ACC112 (cell line): ENCODE measurements around the gene SLC6A9.

ENCODE experiments used
- H2AFZ ChIP-seq: fragments of 200-600 bp; sonication (generic); one replicate; pipeline ENCODE4 v1.6.0; 2017; ENCODE audit warnings: antibody characterized with exemption, low read length; ENCODE audit not compliant: unreplicated experiment
- H3K27ac ChIP-seq: fragments of 200-600 bp; sonication (generic); 2 replicates; pipeline ENCODE4 v1.5.1; 2014; ENCODE audit warnings: low read depth, mild to moderate bottlenecking, antibody characterized with exemption, low read length, moderate library complexity
- H3K27me3 ChIP-seq: fragments of 200-600 bp; sonication (generic); 2 replicates; pipeline ENCODE4 v1.6.1; 2014; ENCODE audit warnings: mild to moderate bottlenecking, antibody characterized with exemption, low read length, moderate library complexity, mixed read lengths; ENCODE audit not compliant: insufficient read depth
- H3K36me3 ChIP-seq: fragments of 200-600 bp; sonication (generic); 2 replicates; pipeline ENCODE4 v1.6.1; 2016; ENCODE audit warnings: mild to moderate bottlenecking, antibody characterized with exemption, low read length, moderate library complexity, mixed read lengths; ENCODE audit not compliant: insufficient read depth
- H3K4me1 ChIP-seq: fragments of 200-600 bp; sonication (generic); one replicate; pipeline ENCODE4 v1.6.1; 2016; ENCODE audit warnings: low read length, mixed read lengths; ENCODE audit not compliant: insufficient read depth, unreplicated experiment, control insufficient read depth
- H3K4me3 ChIP-seq: fragments of 200-600 bp; sonication (generic); 2 replicates; pipeline ENCODE4 v1.5.1; 2014; ENCODE audit warnings: mild to moderate bottlenecking, low read depth, low read length
- H3K79me2 ChIP-seq: fragments of 200-600 bp; sonication (generic); one replicate; pipeline ENCODE4 v1.6.0; 2016; ENCODE audit warnings: low read length; ENCODE audit not compliant: control insufficient read depth, unreplicated experiment, insufficient read depth

Gene SLC6A9

DNA sequence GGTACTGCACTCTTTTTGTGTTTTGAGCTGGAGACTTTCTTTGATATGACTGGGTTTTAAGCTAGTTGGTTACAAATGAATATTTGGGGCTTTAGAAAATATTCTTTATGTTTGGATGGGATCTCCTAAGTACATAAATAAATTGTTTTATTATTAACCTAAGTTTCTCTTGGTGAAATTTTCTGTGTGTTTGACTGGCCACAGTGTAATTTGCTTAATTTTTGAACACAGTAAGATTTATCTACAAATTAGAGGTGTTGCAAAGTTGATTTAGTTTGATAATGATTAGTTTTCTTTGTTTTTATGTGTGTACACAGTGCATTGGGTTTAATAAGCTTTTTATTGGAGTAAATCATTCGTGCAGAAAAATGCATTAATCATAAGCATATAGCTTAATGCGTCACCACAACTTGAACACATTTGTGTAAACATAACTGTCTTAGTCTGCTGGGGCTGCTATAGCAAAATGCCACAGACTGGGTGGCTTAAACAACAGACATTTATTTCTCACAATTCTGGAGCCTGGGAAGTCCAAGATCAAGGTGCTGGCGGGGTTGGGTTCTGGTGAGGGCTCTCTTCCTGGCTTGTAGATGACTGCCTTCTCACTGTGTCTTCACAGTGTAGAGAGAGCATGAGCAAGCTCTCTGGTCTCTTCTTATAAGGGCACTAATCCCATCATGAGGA, 17.4 kb upstream of the SLC6A9 start:
- no peaks in the 10 kb centered on the region for H3K36me3 ChIP-seq
- H3K4me1 ChIP-seq, result peaks cover 44% of the 10 kb centered on the region
- peak overlapping the region; percentile 73 for H3K4me3 ChIP-seq
- H3K27ac ChIP-seq, result peak overlapping the region; percentile 99
- H3K79me2 ChIP-seq, result no peaks in the 10 kb centered on the region
- no peak overlapping the region for H2AFZ ChIP-seq
- H3K27me3 ChIP-seq, result no peaks in the 10 kb centered on the region

DNA sequence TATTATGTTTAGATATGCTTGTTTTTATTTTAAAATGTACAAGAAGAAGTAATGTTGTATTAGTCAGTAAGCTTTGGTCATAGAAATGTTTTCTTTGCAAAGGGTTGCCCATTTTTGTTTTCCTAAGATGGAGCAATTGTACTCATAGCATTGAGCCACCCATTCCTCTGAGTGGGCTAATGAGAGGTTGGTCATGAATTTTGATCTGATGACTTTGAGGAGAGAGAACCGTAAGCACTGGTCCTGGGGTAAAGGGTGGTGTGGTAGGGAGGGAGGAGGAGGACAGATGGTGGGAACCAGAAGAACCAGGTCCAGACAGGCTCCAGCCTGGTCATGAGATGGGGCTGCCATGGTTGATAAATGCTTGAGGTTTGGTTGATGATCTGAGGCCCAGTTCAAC, 15.9 kb upstream of the SLC6A9 start:
- no peaks in the 10 kb centered on the region for H3K79me2 ChIP-seq
- H3K27me3 ChIP-seq, result no peaks in the 10 kb centered on the region
- peaks cover 52% of the 10 kb centered on the region for H3K4me1 ChIP-seq
- peak overlapping the region; percentile 73 for H2AFZ ChIP-seq
- H3K4me3 ChIP-seq, result peak overlapping the region; percentile 10; the same call in 1 of the 2 replicates
- no peaks in the 10 kb centered on the region for H3K36me3 ChIP-seq
- peak overlapping the region; percentile 99 for H3K27ac ChIP-seq

DNA sequence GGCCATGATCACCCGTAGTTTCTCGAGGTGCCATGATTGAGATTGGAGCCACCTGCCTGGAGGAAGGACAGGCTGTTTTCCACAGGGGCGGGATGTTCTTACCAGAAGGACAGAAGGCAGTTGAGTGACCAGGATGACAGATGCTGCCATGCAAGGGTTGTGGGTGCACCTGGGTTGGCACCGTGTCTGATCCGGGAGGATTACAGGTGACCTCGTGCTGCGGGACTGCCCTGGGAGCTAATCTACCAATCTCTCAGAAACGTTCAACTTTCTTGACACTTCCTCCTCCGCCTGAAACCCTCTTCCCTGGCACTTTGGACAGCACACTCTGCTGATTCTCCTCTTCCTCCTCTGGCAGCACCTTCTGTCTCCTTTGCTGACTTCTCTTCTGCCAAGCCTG, 13.8 kb upstream of the SLC6A9 start:
- H3K27ac ChIP-seq, result no peak overlapping the region
- H3K4me1 ChIP-seq, result peaks cover 59% of the 10 kb centered on the region

DNA sequence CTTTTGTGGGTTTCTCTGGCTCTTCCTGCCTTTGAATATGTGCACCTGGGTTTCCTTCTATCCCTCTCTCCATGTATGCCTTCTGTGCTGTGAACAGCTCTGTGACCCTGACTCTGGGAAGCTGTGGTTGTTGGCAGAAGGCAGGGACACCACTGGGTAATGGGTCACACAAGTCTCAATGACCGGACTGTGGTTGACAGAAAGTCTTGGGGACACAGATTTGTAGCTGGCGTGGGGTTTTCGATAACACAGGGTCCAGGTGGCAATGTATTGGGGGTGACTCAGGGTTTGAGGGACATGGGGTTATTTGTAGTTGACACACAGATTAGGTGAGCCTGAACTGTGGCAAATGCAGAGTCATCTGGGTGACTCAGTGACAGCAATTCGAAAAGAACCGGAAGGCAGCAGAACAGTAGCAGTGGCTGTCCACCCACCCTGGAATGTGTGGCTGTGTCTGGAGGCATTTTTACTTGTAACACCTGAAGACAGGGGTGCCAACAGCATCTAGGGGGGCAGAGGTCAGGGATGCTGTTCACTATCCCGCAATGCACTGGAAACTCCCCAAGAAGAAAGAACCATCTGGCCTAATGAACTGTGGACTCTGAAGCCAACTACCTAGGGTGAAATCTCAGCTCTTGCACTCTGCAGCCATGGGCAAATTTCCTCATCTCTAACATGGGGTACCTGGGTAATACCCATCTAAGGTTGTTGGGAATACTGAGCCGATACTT, 13.0 kb upstream of the SLC6A9 start:
- Histone ChIP-seq H3K79me2 (no peaks in the 10 kb centered on the region), H3K4me1 (peaks cover 59% of the 10 kb centered on the region), H3K27ac (no peak overlapping the region; the same call in 1 of the 2 replicates), H2AFZ (no peak overlapping the region), H3K4me3 (no peak overlapping the region), H3K27me3 (no peaks in the 10 kb centered on the region), H3K36me3 (no peaks in the 10 kb centered on the region)

More for the DNA sequence above, 13.8 kb upstream of the SLC6A9 start:
- H3K36me3 ChIP-seq, result no peaks in the 10 kb centered on the region
- H3K4me3 ChIP-seq, result no peak overlapping the region
- H2AFZ ChIP-seq, result no peak overlapping the region
- no peaks in the 10 kb centered on the region for H3K79me2 ChIP-seq
- no peaks in the 10 kb centered on the region for H3K27me3 ChIP-seq

DNA sequence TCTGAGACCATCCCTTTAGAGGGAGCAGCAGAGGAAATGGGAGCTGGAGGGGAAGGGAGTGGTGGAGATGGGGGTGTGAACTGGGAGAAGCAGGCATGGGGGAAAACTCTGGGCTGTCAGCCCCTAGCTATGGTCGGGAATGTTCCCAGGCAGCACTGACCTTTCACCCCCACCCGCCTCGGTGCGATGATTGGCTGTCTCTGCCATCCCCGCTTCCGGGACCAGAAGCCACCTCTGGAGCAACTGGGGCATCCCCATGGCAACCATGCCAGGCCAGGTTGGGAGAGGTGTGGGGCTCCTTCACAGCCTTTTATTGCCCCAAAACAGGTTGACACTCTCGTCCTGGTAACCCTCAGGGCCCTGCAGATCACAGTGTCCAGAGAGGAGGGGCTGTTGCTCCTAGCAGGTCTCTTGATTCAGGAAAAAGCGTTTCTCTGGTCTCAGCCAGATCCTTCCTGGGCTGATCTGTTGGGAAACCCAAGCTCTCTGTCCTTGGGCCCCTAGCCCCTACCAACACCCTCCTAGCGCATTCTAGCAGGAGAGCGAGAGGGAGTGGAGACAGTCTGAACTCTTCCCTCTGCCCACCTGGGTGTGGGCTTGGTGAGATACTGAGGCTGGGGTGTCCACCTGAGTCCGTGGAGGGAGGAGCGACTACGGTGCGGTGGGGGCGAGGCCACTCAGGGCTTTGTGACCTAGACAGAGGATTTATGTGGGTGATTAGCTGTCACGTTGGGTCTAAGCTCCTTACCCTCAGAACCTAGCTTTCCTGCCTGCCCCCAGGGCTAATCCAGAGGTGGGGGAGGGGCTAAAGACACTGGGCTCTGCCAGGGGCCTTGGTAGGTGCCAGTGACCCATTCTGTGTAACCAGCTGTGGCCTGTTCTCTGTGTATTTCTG, 12.2 kb upstream of the SLC6A9 start:
- no peaks in the 10 kb centered on the region for H3K79me2 ChIP-seq
- no peak overlapping the region for H2AFZ ChIP-seq
- no peaks in the 10 kb centered on the region for H3K36me3 ChIP-seq
- peaks cover 60% of the 10 kb centered on the region for H3K4me1 ChIP-seq
- H3K27ac ChIP-seq, result no peak overlapping the region; the same call in 1 of the 2 replicates
- no peaks in the 10 kb centered on the region for H3K27me3 ChIP-seq
- H3K4me3 ChIP-seq, result no peak overlapping the region

DNA sequence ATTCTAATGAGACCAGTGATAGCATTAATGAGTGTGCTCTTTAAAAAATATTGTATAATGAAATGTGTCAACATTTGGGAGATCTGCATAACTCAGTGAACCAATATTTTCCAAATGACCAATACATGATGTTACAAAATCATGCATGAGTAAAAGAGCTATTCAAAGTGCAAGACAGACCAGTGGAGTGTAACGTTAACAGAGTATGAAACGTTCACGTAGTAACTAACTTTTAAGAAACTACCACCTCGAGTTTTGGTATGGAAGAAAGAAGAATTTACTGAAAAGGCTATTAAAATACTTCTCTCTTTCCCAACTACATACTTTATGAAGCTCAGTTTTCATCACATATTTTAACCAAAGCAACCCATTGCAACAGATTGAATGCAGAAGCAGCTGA, 9.6 kb upstream of the SLC6A9 start:
- Histone ChIP-seq H2AFZ (no peak overlapping the region), H3K27ac (peak overlapping the region; percentile 95), H3K4me3 (0 out of 2 replicates have a peak overlapping the region, but pooled peaks have one; percentile 29), H3K36me3 (no peaks in the 10 kb centered on the region), H3K4me1 (peaks cover 65% of the 10 kb centered on the region), H3K27me3 (no peaks in the 10 kb centered on the region), H3K79me2 (no peaks in the 10 kb centered on the region)

DNA sequence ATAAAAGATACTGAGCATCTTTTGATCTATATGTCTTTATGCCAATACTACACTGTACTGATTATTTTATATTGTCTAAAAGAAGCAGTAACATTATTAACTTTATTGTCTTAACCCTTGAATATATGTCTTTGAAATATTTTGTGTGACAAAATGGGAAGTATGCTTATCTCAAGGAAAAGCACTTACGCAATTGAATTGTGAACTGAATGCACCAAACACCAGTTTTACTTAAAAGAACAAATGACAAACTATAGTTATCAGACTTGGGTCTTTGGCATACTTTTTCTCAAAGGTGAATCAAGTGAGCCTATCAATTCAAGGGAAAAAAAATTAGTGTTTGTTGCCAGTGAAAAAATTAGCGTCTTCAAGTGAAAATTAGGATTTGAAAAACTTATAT, 9.2 kb upstream of the SLC6A9 start:
- peak overlapping the region; percentile 29; the same call in 1 of the 2 replicates for H3K4me3 ChIP-seq
- H3K36me3 ChIP-seq, result no peaks in the 10 kb centered on the region
- no peaks in the 10 kb centered on the region for H3K27me3 ChIP-seq
- H2AFZ ChIP-seq, result no peak overlapping the region
- peaks cover 70% of the 10 kb centered on the region for H3K4me1 ChIP-seq
- H3K27ac ChIP-seq, result peak overlapping the region; percentile 95
- H3K79me2 ChIP-seq, result no peaks in the 10 kb centered on the region

DNA sequence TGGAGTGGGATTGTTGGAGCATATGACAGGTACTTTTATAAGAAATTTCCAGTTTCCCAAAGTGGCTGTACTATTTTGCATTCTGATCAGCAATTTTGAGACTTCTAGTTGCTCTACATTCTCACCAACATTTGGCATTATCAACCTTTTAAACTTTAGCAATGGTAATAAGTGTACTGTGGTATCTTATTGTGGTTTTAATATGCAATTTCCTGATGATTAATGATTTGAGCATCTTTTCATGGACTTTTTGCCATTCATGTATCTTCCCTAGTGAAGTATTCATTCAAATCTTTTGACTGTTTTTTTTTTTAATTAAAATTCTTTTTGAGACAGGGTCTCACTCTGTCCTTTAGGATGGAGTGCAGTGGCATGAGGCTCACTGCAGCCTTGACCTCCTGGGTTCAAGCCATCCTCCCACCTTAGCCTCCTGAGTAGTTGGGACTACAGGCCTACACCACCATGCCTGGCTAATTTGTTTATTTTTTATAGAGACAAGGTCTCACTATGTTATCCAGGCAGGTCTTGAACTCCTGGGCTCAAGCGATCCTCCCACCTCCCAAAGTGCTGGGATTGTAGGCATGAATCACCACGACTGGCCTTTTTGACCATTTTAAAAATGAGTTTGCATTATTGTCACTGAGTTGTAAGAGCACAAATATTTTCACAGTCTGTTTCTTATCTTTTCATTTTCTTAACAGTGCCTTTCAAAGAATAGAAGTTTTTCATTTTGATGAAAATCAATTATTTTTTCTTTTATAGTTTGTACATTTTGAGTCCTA, 7.8 kb upstream of the SLC6A9 start:
- H3K79me2 ChIP-seq, result no peaks in the 10 kb centered on the region
- H3K27ac ChIP-seq, result peak overlapping the region; percentile 95
- no peaks in the 10 kb centered on the region for H3K27me3 ChIP-seq

DNA sequence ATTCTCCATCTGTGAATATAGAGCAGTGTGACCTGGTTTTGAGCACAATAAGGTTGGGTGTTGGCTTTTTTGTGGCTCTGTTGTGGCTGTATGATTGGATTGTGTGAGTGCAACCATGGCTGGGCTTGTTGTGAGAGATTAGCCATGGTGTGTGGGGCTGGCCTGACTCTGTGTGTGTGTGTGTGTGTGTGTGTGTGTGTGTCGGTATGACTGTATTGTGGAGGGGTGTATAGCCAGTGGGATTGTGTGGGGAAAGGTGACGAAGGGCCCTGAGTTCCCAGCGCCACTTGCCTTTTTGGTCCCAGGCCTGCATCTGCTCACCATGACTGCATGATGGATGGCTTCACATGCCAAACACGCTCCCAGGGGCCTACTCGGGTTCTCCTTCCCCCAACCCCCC, 5.9 kb upstream of the SLC6A9 start:
- no peaks in the 10 kb centered on the region for H3K79me2 ChIP-seq
- no peaks in the 10 kb centered on the region for H3K36me3 ChIP-seq
- H3K4me1 ChIP-seq, result peaks cover 54% of the 10 kb centered on the region
- no peak overlapping the region for H3K4me3 ChIP-seq
- no peaks in the 10 kb centered on the region for H3K27me3 ChIP-seq
- no peak overlapping the region for H3K27ac ChIP-seq
- no peak overlapping the region for H2AFZ ChIP-seq

More for the DNA sequence above, 7.8 kb upstream of the SLC6A9 start:
- H3K4me1 ChIP-seq, result peaks cover 65% of the 10 kb centered on the region
- no peak overlapping the region for H2AFZ ChIP-seq
- no peaks in the 10 kb centered on the region for H3K36me3 ChIP-seq
- peak overlapping the region; percentile 5; the same call in 1 of the 2 replicates for H3K4me3 ChIP-seq
